ENCODE data around the gene SCN1B. TPM values are rescaled to one million over a fixed set of nuclear protein-coding genes. Genes with fewer than 3 reads are reported as not detected.

SCN1B gene
- total and polyA plus RNA-seq, 2 experiments from 2014 or later: 1.6 to 4.2 TPM

GRCh38 chr19:35058370-35058769 lies 28.1 kb downstream of the SCN1B start:
- Histone ChIP-seq H3K9me3 (ENCODE audit: low read depth) (no peaks in the 10 kb centered on the region), H3K4me3 (no peak overlapping the region), H3K4me1 (ENCODE audit: low read depth) (peaks cover 8% of the 10 kb centered on the region), H3K36me3 (no peaks in the 10 kb centered on the region), H3K27me3 (no peaks in the 10 kb centered on the region), H3K27ac (no peak overlapping the region)
- no peak for DNase-seq (ENCODE audit: low read depth in 1 of 2, low spot score in 1 of 2)
- TF ChIP-seq, protein P1, sequence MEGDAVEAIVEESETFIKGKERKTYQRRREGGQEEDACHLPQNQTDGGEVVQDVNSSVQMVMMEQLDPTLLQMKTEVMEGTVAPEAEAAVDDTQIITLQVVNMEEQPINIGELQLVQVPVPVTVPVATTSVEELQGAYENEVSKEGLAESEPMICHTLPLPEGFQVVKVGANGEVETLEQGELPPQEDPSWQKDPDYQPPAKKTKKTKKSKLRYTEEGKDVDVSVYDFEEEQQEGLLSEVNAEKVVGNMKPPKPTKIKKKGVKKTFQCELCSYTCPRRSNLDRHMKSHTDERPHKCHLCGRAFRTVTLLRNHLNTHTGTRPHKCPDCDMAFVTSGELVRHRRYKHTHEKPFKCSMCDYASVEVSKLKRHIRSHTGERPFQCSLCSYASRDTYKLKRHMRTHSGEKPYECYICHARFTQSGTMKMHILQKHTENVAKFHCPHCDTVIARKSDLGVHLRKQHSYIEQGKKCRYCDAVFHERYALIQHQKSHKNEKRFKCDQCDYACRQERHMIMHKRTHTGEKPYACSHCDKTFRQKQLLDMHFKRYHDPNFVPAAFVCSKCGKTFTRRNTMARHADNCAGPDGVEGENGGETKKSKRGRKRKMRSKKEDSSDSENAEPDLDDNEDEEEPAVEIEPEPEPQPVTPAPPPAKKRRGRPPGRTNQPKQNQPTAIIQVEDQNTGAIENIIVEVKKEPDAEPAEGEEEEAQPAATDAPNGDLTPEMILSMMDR (IDR thresholded peaks at IDR 0.05; ENCODE audit: low read depth, low read length): no peak

GRCh38 chr19:35059006-35059798 lies 28.9 kb downstream of the SCN1B start:
- DNase-seq (ENCODE audit: low read depth in 1 of 2, low spot score in 1 of 2): no peak
- TF ChIP-seq, protein P1 (IDR thresholded peaks at IDR 0.05; ENCODE audit: low read depth, low read length): no peak
- Histone ChIP-seq H3K27me3 (no peaks in the 10 kb centered on the region), H3K4me3 (no peak overlapping the region), H3K27ac (no peak overlapping the region), H3K4me1 (ENCODE audit: low read depth) (peaks cover 8% of the 10 kb centered on the region), H3K9me3 (ENCODE audit: low read depth) (no peaks in the 10 kb centered on the region), H3K36me3 (no peaks in the 10 kb centered on the region)

DNA sequence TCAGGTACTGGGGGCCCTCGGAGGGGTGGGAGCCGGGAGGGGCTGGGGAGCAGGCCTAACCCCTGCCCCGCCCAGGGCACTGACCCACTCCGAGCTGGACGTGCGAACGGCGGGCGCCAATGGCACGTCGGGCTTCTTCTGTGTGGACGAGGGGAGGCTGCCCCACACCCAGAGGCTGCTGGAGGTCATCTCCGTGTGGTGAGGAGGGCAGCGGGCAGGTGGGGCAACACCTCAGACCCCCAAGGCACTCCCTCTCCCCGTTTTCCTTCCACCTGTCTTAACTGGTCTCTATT lies 29.5 kb downstream of the SCN1B start:
- no peak for DNase-seq (ENCODE audit: low read depth in 1 of 2, low spot score in 1 of 2)
- H3K9me3 ChIP-seq (ENCODE audit: low read depth): no peaks in the 10 kb centered on the region
- no peaks in the 10 kb centered on the region for H3K27me3 ChIP-seq
- H3K27ac ChIP-seq: no peak overlapping the region
- H3K4me3 ChIP-seq: no peak overlapping the region
- peaks cover 8% of the 10 kb centered on the region for H3K4me1 ChIP-seq (ENCODE audit: low read depth)
- TF ChIP-seq, protein P1 (IDR thresholded peaks at IDR 0.05; ENCODE audit: low read depth, low read length): no peak
- no peaks in the 10 kb centered on the region for H3K36me3 ChIP-seq

- Histone ChIP-seq H3K4me1 (ENCODE audit: low read depth) (peaks cover 8% of the 10 kb centered on the region), H3K4me3 (no peak overlapping the region), H3K9me3 (ENCODE audit: low read depth) (no peaks in the 10 kb centered on the region), H3K27ac (no peak overlapping the region), H3K36me3 (no peaks in the 10 kb centered on the region), H3K27me3 (no peaks in the 10 kb centered on the region)
- DNase-seq (ENCODE audit: low read depth in 1 of 2, low spot score in 1 of 2): no peak
- TF ChIP-seq, protein P1 (IDR thresholded peaks at IDR 0.05; ENCODE audit: low read depth, low read length): no peak
Observed at GRCh38 chr19:35060160-35060855, 30.0 kb downstream of the SCN1B start.

DNA sequence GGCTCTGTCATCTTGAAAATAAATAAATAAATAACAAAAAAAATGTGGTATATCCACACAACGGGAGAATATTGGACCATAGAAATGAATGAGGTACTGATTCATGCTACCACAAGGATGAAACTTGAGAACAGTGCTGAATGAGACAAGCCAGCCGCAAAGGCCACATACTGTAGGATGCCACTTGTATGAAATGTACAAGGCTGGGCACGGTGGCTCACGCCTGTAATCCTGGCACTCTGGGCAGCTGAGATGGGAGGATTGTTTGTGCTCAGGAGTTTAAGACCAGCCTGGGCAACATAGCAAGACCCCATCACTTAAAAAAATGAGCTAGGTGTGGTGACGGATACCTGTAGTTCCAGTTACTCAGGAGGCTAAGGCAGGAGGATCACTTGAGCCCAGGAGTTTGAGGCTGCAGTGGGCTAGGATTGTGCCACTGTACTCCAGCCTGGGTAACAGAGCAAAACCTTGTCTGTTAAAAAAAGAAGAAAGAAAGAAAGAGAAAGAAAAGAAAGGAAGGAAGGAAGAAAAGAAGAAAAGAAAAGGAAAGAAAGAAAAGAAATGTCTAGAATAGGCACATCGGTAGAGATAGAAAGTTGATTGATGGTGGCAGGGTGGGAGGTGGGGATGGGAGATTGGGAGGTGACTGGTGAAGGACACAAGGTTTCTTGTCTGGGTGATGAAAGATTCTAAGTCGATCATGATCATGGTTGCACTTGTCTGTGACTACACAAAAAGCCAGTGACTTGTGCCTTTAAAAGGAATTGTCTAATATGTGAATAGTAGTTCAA lies 31.5 kb downstream of the SCN1B start:
- TF ChIP-seq, protein P1 (IDR thresholded peaks at IDR 0.05; ENCODE audit: low read depth, low read length): no peak
- H3K9me3 ChIP-seq (ENCODE audit: low read depth): no peaks in the 10 kb centered on the region
- no peak for DNase-seq (ENCODE audit: low read depth in 1 of 2, low spot score in 1 of 2)
- no peaks in the 10 kb centered on the region for H3K36me3 ChIP-seq
- H3K4me1 ChIP-seq (ENCODE audit: low read depth): peaks cover 3% of the 10 kb centered on the region
- no peaks in the 10 kb centered on the region for H3K27me3 ChIP-seq
- no peak overlapping the region for H3K4me3 ChIP-seq
- H3K27ac ChIP-seq: no peak overlapping the region

All from cardiac muscle cell (in vitro differentiated cells and primary cell).